K562 (cell line): ENCODE measurements around the gene GALNT12. TPM values are rescaled to one million over a fixed set of nuclear protein-coding genes. Genes with fewer than 3 reads are reported as not detected.

ENCODE experiments used
- ATAC-seq: fragments of 200-7000 bp; cut with Tn5 transposase; 3 replicates; pipeline ENCODE4 v1.9.1; 2020; ENCODE audit warnings: moderate library complexity
- BruUV-seq: library from RNA; stranded (reverse); fragments of 400-500 nt; replicated peaks from 2 replicates; lab custom pipeline; 2021; lab: Mats Ljungman, UMichigan
- CTCF ChIA-PET: fragments of 300-600 bp; formaldehyde crosslinking; extraction: SDS; loops from one replicate; lab custom pipeline; 2021; ENCODE audit warnings: low intra/inter-chr PET ratio; lab: Yijun Ruan, JAX
- POLR2A ChIA-PET: fragments of 300-600, 350-650 bp; sonication (Branson Sonifier 250); formaldehyde crosslinking; extraction: SDS; loops from one replicate; lab custom pipeline; 2021; ENCODE audit warnings: antibody characterized with exemption, inconsistent platforms; lab: Yijun Ruan, JAX
- DNase-seq, 4 experiments: peaks; one replicate each; pipeline versions ENCODE4 v3.0.0 to v3.0.0-alpha.2; 2011 to 2018; ENCODE audit warnings: low spot score in 3 of 4, mixed read lengths in 3 of 4; ENCODE audit errors: extremely low read depth in 1 of 4
- FAIRE-seq: peaks from 2 replicates; lab custom pipeline; 2011; peaks lifted over from hg19 to GRCh38; lab: Jason Lieb, UNC
- H2AFZ ChIP-seq: 2 replicates; pipeline ENCODE4 v1.6.0; 2011; ENCODE audit warnings: low read depth, low read length, control low read depth, inconsistent platforms
- H3K27ac ChIP-seq: fragments of 200-600 bp; 3 replicates; pipeline ENCODE4 v1.8.0; 2011; ENCODE audit warnings: low read depth, mild to moderate bottlenecking, control low read depth, inconsistent platforms, low read length, moderate library complexity, mixed read lengths; ENCODE audit errors: extremely low read depth
- H3K27me3 ChIP-seq, 2 experiments: fragments of 300-600 bp in 1 of 2; 2 replicates in 1 of 2; 3 replicates in 1 of 2; pipeline versions ENCODE4 v1.6.0 to v1.8.0; 2011; ENCODE audit warnings: inconsistent platforms in 2 of 2, low read length in 2 of 2, mild to moderate bottlenecking in 1 of 2, mixed read lengths in 1 of 2, moderate library complexity in 1 of 2; ENCODE audit not compliant: control insufficient read depth in 2 of 2, insufficient read depth in 2 of 2
- H3K36me3 ChIP-seq: fragments of 300-600 bp; 3 replicates; pipeline ENCODE4 v1.8.0; 2011; ENCODE audit warnings: mild to moderate bottlenecking, low read length, inconsistent platforms; ENCODE audit not compliant: control insufficient read depth, insufficient read depth
- H3K4me1 ChIP-seq, 2 experiments: fragments of 200-600 bp in 1 of 2; replicated peaks in 1 of 2; 2 replicates in 1 of 2; 3 replicates in 1 of 2; pipeline versions ENCODE4 v1.5.1 to v1.8.0; 2011; ENCODE audit warnings: inconsistent platforms in 2 of 2, low read length in 2 of 2, mild to moderate bottlenecking in 1 of 2, mixed read lengths in 1 of 2, moderate library complexity in 1 of 2; ENCODE audit not compliant: control insufficient read depth in 2 of 2, insufficient read depth in 2 of 2
- H3K4me2 ChIP-seq: 2 replicates; pipeline ENCODE4 v1.6.1; 2011; ENCODE audit warnings: low read length, control low read depth, inconsistent platforms, mixed read lengths; ENCODE audit not compliant: insufficient read depth
- H3K4me3 ChIP-seq: fragments of 200-600 bp; sonication (generic), shearing (Covaris generic); 2 replicates; pipeline ENCODE4 v1.5.1; 2016; ENCODE audit warnings: control low read depth, inconsistent platforms
- H3K79me2 ChIP-seq: fragments of 200-600 bp; 3 replicates; pipeline ENCODE4 v1.8.0; 2011; ENCODE audit warnings: low read length, inconsistent platforms; ENCODE audit not compliant: control insufficient read depth, insufficient read depth
- H3K9ac ChIP-seq, 2 experiments: 2 replicates each; pipeline versions ENCODE4 v1.6.0 to v1.6.1; 2011; ENCODE audit warnings: low read depth in 2 of 2, low read length in 2 of 2, control low read depth in 1 of 2, inconsistent platforms in 1 of 2, mild to moderate bottlenecking in 1 of 2, mixed read lengths in 1 of 2; ENCODE audit not compliant: insufficient read depth in 1 of 2
- H3K9me1 ChIP-seq: one replicate; pipeline ENCODE4 v1.6.0; 2011; ENCODE audit warnings: inconsistent platforms, mild to moderate bottlenecking, low read length, moderate library complexity; ENCODE audit not compliant: control insufficient read depth, insufficient read depth
- H3K9me3 ChIP-seq: replicated peaks from 2 replicates; pipeline ENCODE4 v1.5.1; 2011; ENCODE audit warnings: low read depth, low read length, inconsistent platforms; ENCODE audit not compliant: control insufficient read depth, insufficient read depth
- H4K20me1 ChIP-seq: replicated peaks from 2 replicates; pipeline ENCODE4 v1.6.1; 2011; ENCODE audit warnings: low read length, inconsistent platforms, mixed read lengths; ENCODE audit not compliant: control insufficient read depth, insufficient read depth
- CBFA2T3 ChIP-seq: fragments of 450-650 bp; IDR thresholded peaks from 2 replicates; pipeline ENCODE4 v1.6.1; 2017
- CHAMP1 ChIP-seq: fragments of 450-650 bp; IDR thresholded peaks from 2 replicates; pipeline ENCODE4 v1.6.1; 2016; ENCODE audit warnings: mild to moderate bottlenecking
- CHD4 ChIP-seq: fragments of 200-600 bp; sonication (generic); IDR thresholded peaks from 3 replicates; pipeline ENCODE4 v1.6.1; 2012; ENCODE audit warnings: low read depth, mild to moderate bottlenecking, mixed read lengths, low read length, inconsistent platforms; ENCODE audit not compliant: insufficient read depth, insufficient replicate concordance, poor library complexity, severe bottlenecking
- EGR1 ChIP-seq: fragments of 450-650 bp; conservative IDR thresholded peaks from 2 replicates; pipeline ENCODE4 v1.6.1; 2017; ENCODE audit warnings: mild to moderate bottlenecking
- EZH2 ChIP-seq: IDR thresholded peaks from 2 replicates; pipeline ENCODE4 v1.6.1; 2012; ENCODE audit warnings: low read depth, mild to moderate bottlenecking, inconsistent platforms, low read length, borderline replicate concordance
- KDM5B ChIP-seq: fragments of 200-600 bp; sonication (generic); IDR thresholded peaks from 2 replicates; pipeline ENCODE4 v1.6.1; 2012; ENCODE audit warnings: low read depth, mild to moderate bottlenecking, moderate library complexity, low read length, control low read depth, inconsistent platforms; ENCODE audit not compliant: insufficient replicate concordance
- MTA3 ChIP-seq: fragments of 450-650 bp; formaldehyde crosslinking; IDR thresholded peaks from 2 replicates; pipeline ENCODE4 v1.6.1; 2017; ENCODE audit warnings: mild to moderate bottlenecking, borderline replicate concordance
- RBM25 ChIP-seq: fragments of 200-400 bp; formaldehyde crosslinking; IDR thresholded peaks from 2 replicates; pipeline ENCODE4 v1.6.1; 2018; ENCODE audit warnings: low read length, low read depth, moderate library complexity; ENCODE audit not compliant: severe bottlenecking
- RBM34 ChIP-seq: fragments of 200-400 bp; formaldehyde crosslinking; IDR thresholded peaks from 2 replicates; pipeline ENCODE4 v1.6.1; 2018; ENCODE audit warnings: low read length, borderline replicate concordance; ENCODE audit not compliant: insufficient read depth
- TOE1 ChIP-seq, 2 experiments: fragments of 450-650 bp in 1 of 2; sonication (generic) in 1 of 2; formaldehyde crosslinking in 1 of 2; IDR thresholded peaks; 2 replicates each; pipeline versions ENCODE4 v1.7.1 to v1.8.0; 2016 to 2022; ENCODE audit warnings: borderline replicate concordance in 2 of 2, mild to moderate bottlenecking in 2 of 2, antibody characterized with exemption in 1 of 2, inconsistent platforms in 1 of 2, low read depth in 1 of 2, missing genetic modification reagents in 1 of 2, moderate library complexity in 1 of 2
- ZNF57 ChIP-seq: fragments of 450-650 bp; formaldehyde crosslinking; IDR thresholded peaks from 2 replicates; pipeline ENCODE4 v1.4.0; 2020; ENCODE audit warnings: mild to moderate bottlenecking, moderate library complexity
- ZNF695 ChIP-seq: fragments of 450-650 bp; formaldehyde crosslinking; IDR thresholded peaks from 2 replicates; pipeline ENCODE4 v1.4.0; 2020; ENCODE audit warnings: mild to moderate bottlenecking, moderate library complexity
- ZNF780A ChIP-seq: fragments of 250-450 bp; sonication (Bioruptor Pico); IDR thresholded peaks from 2 replicates; pipeline ENCODE4 v1.5.0; 2021; ENCODE audit warnings: mild to moderate bottlenecking
- WGBS: fragments of 100-300 bp; shearing (Covaris generic); methylation state at CpG from one replicate; pipeline ENCODE4 v1.1.6; 2016; ENCODE audit warnings: low coverage, mixed read lengths; ENCODE audit not compliant: insufficient coverage; ENCODE audit errors: missing lambda C conversion rate; 5-methylcytosine and 5-hydroxymethylcytosine counted together
- in situ Hi-C: fragments of 300-500 bp; cut with MboI; formaldehyde crosslinking; loops from 4 replicates; pipeline ENCODE4 v1.15.0; 2018; ENCODE audit warnings: inconsistent platforms, mixed read lengths
- intact Hi-C: fragments of 100-400 bp; cut with micrococcal nuclease; formaldehyde crosslinking; loops from 2 replicates; pipeline ENCODE4 v1.14.2; 2022
- polyA plus RNA-seq, 8 experiments: library from polyadenylated mRNA; depleted of rRNA in 4 of 8; stranded (reverse) in 5 of 8; unstranded in 3 of 8; fragments of >200 nt; fragmentation: Nextera tagmentation in 2 of 8; fragmentation: Illumina TruSeq in 1 of 8; extraction: Ambion mirVana in 2 of 8; extraction: Trizol in 1 of 8; gene quantifications; 2 replicates each; pipeline versions ENCODE4 v1.2.1 to v1.2.3, GENCODE V29; 2011 to 2014; ENCODE audit warnings: inconsistent platforms in 1 of 8, missing spikeins in 1 of 8
- total RNA-seq, 7 experiments: library from RNA; depleted of rRNA in 6 of 7; stranded (reverse); fragments of >200 nt in 6 of 7; fragmentation: Illumina TruSeq in 2 of 7; extraction: Trizol in 2 of 7; gene quantifications; 2 replicates each; pipeline versions ENCODE4 v1.2.1 to v1.2.3, GENCODE V29; 2011 to 2021; ENCODE audit warnings: low replicate concordance in 1 of 7

GALNT12 gene
- total and polyA plus RNA-seq, 9 of the 15 experiments (the other 6 are each of a cell fraction or from before 2014, with no cell fraction given), result 29.7 to 82.9 (median 44.2) TPM

- WGBS, result 52% methylated on average over 5 of the region's 5 CpGs
- H3K27me3 ChIP-seq, result no peaks in the 10 kb centered on the region
- no peak overlapping the region for H3K27ac ChIP-seq
- no peaks in the 10 kb centered on the region for H3K9me3 ChIP-seq
- H4K20me1 ChIP-seq, result no peaks in the 10 kb centered on the region
- TF ChIP-seq KDM5B (no peak), EZH2 (no peak), CBFA2T3 (no peak), TOE1 (IDR thresholded peaks at IDR 0.05; ENCODE audit: borderline replicate concordance) (no peak), TOE1 (CRISPR knock-in tag; IDR thresholded peaks at IDR 0.05; ENCODE audit: borderline replicate concordance, low read depth) (no peak), RBM34 (no peak), MTA3 (no peak), RBM25 (no peak), EGR1 (no peak), ZNF695 (no peak), ZNF780A (CRISPR knock-in tag) (no peak), CHD4 (no peak), CHAMP1 (no peak), ZNF57 (CRISPR knock-in tag) (no peak)
- TF ChIP-seq, all 486 proteins: peak for 0
- ChIA-PET POLR2A (no interaction called here), CTCF (no interaction called here)
- no TSS peak for BruUV-seq
- intact Hi-C loops (loop anchor here (5.0 kb wide), 1 partner anchor 32 kb away; the partner anchor contains the start of gene ANKS6), in situ Hi-C loops (no loop called here)
- no peak overlapping the region for H3K4me2 ChIP-seq
- H3K9me1 ChIP-seq, result no peaks in the 10 kb centered on the region
- no peak overlapping the region for H3K9ac ChIP-seq
- H3K79me2 ChIP-seq, result peaks cover 17% of the 10 kb centered on the region; the same call in 2 of the 3 replicates
- H3K36me3 ChIP-seq, result peaks cover 79% of the 10 kb centered on the region
- H2AFZ ChIP-seq, result no peak overlapping the region
- no peak for DNase-seq
- H3K4me1 ChIP-seq, result peaks cover 33 to 44% of the 10 kb centered on the region in 2 experiments
- no peak for ATAC-seq
- no peak for FAIRE-seq
- H3K4me3 ChIP-seq, result no peak overlapping the region
Measured at GRCh38 chr9:98829766-98830165, 22.3 kb downstream of the GALNT12 start.
